ENCODE measurements around the gene SOWAHB.

SOWAHB gene

GRCh38 chr4:76904646-76905190 is 6.8 kb upstream of the SOWAHB start:
- no peak for TF ChIP-seq CTCF (IDR thresholded peaks at IDR 0.05)
- Histone ChIP-seq H3K27ac (no peak overlapping the region), H3K4me3 (no peak overlapping the region)
- DNase-seq (ENCODE audit: low spot score): no peak

GRCh38 chr4:76902233-76902890 is 4.4 kb upstream of the SOWAHB start:
- TF ChIP-seq CTCF (IDR thresholded peaks at IDR 0.05): no peak
- no peak overlapping the region for H3K27ac ChIP-seq
- H3K4me3 ChIP-seq: no peak overlapping the region
- no peak for DNase-seq (ENCODE audit: low spot score)

GRCh38 chr4:76898949-76899645 is 1.2 kb upstream of the SOWAHB start:
- no peak overlapping the region for H3K27ac ChIP-seq

GRCh38 chr4:76898385-76898692 is 395 bp upstream of the SOWAHB start:
- Histone ChIP-seq H3K4me3 (peak overlapping the region; percentile 81), H3K27ac (no peak overlapping the region)
- DNase-seq (ENCODE audit: low spot score): no peak
- TF ChIP-seq CTCF (IDR thresholded peaks at IDR 0.05): no peak

More at GRCh38 chr4:76898949-76899645, 1.2 kb upstream of the SOWAHB start:
- DNase-seq (ENCODE audit: low spot score): no peak
- H3K4me3 ChIP-seq: no peak overlapping the region
- no peak for TF ChIP-seq CTCF (IDR thresholded peaks at IDR 0.05)

- no peak for DNase-seq (ENCODE audit: low spot score)
- peak overlapping the region; percentile 81 for H3K4me3 ChIP-seq
- TF ChIP-seq CTCF (IDR thresholded peaks at IDR 0.05): no peak
- no peak overlapping the region for H3K27ac ChIP-seq
These were observed 1.1 kb downstream of the SOWAHB start for GRCh38 chr4:76896614-76897535.

- Histone ChIP-seq H3K4me3 (no peak overlapping the region), H3K27ac (no peak overlapping the region)
- no peak for TF ChIP-seq CTCF (IDR thresholded peaks at IDR 0.05)
- DNase-seq (ENCODE audit: low spot score): no peak
These were observed 1.9 kb downstream of the SOWAHB start for GRCh38 chr4:76896048-76896447.

Measured in coronary artery (tissue), 2 donors.